HUES48 (cell line): Measurements from ENCODE around the gene CD2.

Experiments
- H3K27ac ChIP-seq: one replicate; pipeline ENCODE4 v1.7.0; 2013; ENCODE audit warnings: low read depth, low read length, inconsistent platforms
- H3K27me3 ChIP-seq: 2 replicates; pipeline ENCODE4 v1.6.1; 2013; ENCODE audit warnings: mild to moderate bottlenecking, low read length; ENCODE audit not compliant: control insufficient read depth, insufficient read depth
- H3K36me3 ChIP-seq: 2 replicates; pipeline ENCODE4 v1.6.1; 2013; ENCODE audit warnings: low read length; ENCODE audit not compliant: control insufficient read depth, insufficient read depth
- H3K4me1 ChIP-seq: 2 replicates; pipeline ENCODE4 v1.6.1; 2013; ENCODE audit warnings: mild to moderate bottlenecking, low read length; ENCODE audit not compliant: control insufficient read depth, insufficient read depth
- H3K4me3 ChIP-seq: 2 replicates; pipeline ENCODE4 v1.5.1; 2013; ENCODE audit warnings: mild to moderate bottlenecking, low read depth, low read length
- H3K9ac ChIP-seq: 2 replicates; pipeline ENCODE4 v1.6.1; 2013; ENCODE audit warnings: mild to moderate bottlenecking, low read depth, low read length, moderate library complexity
- H3K9me3 ChIP-seq: 2 replicates; pipeline ENCODE4 v1.6.1; 2013; ENCODE audit warnings: low read length; ENCODE audit not compliant: control insufficient read depth, insufficient read depth

CD2 gene

GRCh38 chr1:116769561-116769977 is 15.3 kb downstream of the CD2 start:
- H3K4me1 ChIP-seq = no peaks in the 10 kb centered on the region
- H3K36me3 ChIP-seq = no peaks in the 10 kb centered on the region
- no peak overlapping the region for H3K4me3 ChIP-seq
- no peak overlapping the region for H3K27ac ChIP-seq
- H3K9me3 ChIP-seq = no peaks in the 10 kb centered on the region
- H3K9ac ChIP-seq = no peak overlapping the region
- no peaks in the 10 kb centered on the region for H3K27me3 ChIP-seq

- H3K9me3 ChIP-seq = no peaks in the 10 kb centered on the region
- H3K27me3 ChIP-seq = no peaks in the 10 kb centered on the region
- no peak overlapping the region for H3K9ac ChIP-seq
- no peaks in the 10 kb centered on the region for H3K36me3 ChIP-seq
- H3K4me3 ChIP-seq = no peak overlapping the region
- no peak overlapping the region for H3K27ac ChIP-seq
- H3K4me1 ChIP-seq = no peaks in the 10 kb centered on the region
These were observed 15.8 kb downstream of the CD2 start for GRCh38 chr1:116769994-116770393.

GRCh38 chr1:116770625-116771024 is 16.4 kb downstream of the CD2 start:
- H3K9ac ChIP-seq = no peak overlapping the region
- no peaks in the 10 kb centered on the region for H3K4me1 ChIP-seq
- no peaks in the 10 kb centered on the region for H3K27me3 ChIP-seq
- no peaks in the 10 kb centered on the region for H3K36me3 ChIP-seq
- H3K9me3 ChIP-seq = no peaks in the 10 kb centered on the region
- no peak overlapping the region for H3K27ac ChIP-seq
- no peak overlapping the region for H3K4me3 ChIP-seq

GRCh38 chr1:116771997-116772647 is 17.9 kb downstream of the CD2 start:
- Histone ChIP-seq H3K4me3 (no peak overlapping the region), H3K9me3 (no peaks in the 10 kb centered on the region), H3K9ac (no peak overlapping the region), H3K4me1 (no peaks in the 10 kb centered on the region), H3K36me3 (no peaks in the 10 kb centered on the region), H3K27me3 (no peaks in the 10 kb centered on the region), H3K27ac (no peak overlapping the region)

GRCh38 chr1:116772648-116773045 is 18.4 kb downstream of the CD2 start:
- no peaks in the 10 kb centered on the region for H3K4me1 ChIP-seq
- H3K4me3 ChIP-seq = no peak overlapping the region
- no peak overlapping the region for H3K9ac ChIP-seq
- no peaks in the 10 kb centered on the region for H3K36me3 ChIP-seq
- no peaks in the 10 kb centered on the region for H3K9me3 ChIP-seq
- H3K27ac ChIP-seq = no peak overlapping the region
- H3K27me3 ChIP-seq = no peaks in the 10 kb centered on the region

GRCh38 chr1:116775116-116775752 is 21.0 kb downstream of the CD2 start:
- Histone ChIP-seq H3K4me1 (peaks cover 9% of the 10 kb centered on the region), H3K9ac (no peak overlapping the region), H3K27ac (no peak overlapping the region), H3K36me3 (no peaks in the 10 kb centered on the region), H3K4me3 (no peak overlapping the region), H3K9me3 (no peaks in the 10 kb centered on the region), H3K27me3 (no peaks in the 10 kb centered on the region)

GRCh38 chr1:116777831-116778830 is 23.9 kb downstream of the CD2 start:
- H3K4me3 ChIP-seq = no peak overlapping the region
- no peak overlapping the region for H3K9ac ChIP-seq

GRCh38 chr1:116781034-116781433 is 26.8 kb downstream of the CD2 start:
- no peak overlapping the region for H3K4me3 ChIP-seq
- H3K27me3 ChIP-seq = no peaks in the 10 kb centered on the region
- H3K27ac ChIP-seq = no peak overlapping the region
- H3K36me3 ChIP-seq = no peaks in the 10 kb centered on the region
- H3K9ac ChIP-seq = no peak overlapping the region
- peaks cover 9% of the 10 kb centered on the region for H3K4me1 ChIP-seq
- H3K9me3 ChIP-seq = no peaks in the 10 kb centered on the region

More at GRCh38 chr1:116777831-116778830, 23.9 kb downstream of the CD2 start:
- no peaks in the 10 kb centered on the region for H3K36me3 ChIP-seq
- no peaks in the 10 kb centered on the region for H3K9me3 ChIP-seq
- H3K27ac ChIP-seq = peak overlapping the region; percentile 12
- peaks cover 9% of the 10 kb centered on the region for H3K4me1 ChIP-seq
- no peaks in the 10 kb centered on the region for H3K27me3 ChIP-seq

GRCh38 chr1:116785006-116785405 is 30.8 kb downstream of the CD2 start:
- Histone ChIP-seq H3K4me1 (no peaks in the 10 kb centered on the region), H3K36me3 (no peaks in the 10 kb centered on the region), H3K4me3 (no peak overlapping the region), H3K27ac (no peak overlapping the region), H3K27me3 (no peaks in the 10 kb centered on the region), H3K9ac (no peak overlapping the region), H3K9me3 (no peaks in the 10 kb centered on the region)

- Histone ChIP-seq H3K27me3 (no peaks in the 10 kb centered on the region), H3K27ac (no peak overlapping the region), H3K36me3 (no peaks in the 10 kb centered on the region), H3K9me3 (no peaks in the 10 kb centered on the region), H3K4me1 (no peaks in the 10 kb centered on the region), H3K4me3 (no peak overlapping the region), H3K9ac (no peak overlapping the region)
These were observed 31.8 kb downstream of the CD2 start for GRCh38 chr1:116786049-116786448.

GRCh38 chr1:116791727-116792126 is 37.5 kb downstream of the CD2 start:
- Histone ChIP-seq H3K4me1 (peaks cover 13% of the 10 kb centered on the region; the same call in 1 of the 2 replicates), H3K27me3 (no peaks in the 10 kb centered on the region), H3K4me3 (no peak overlapping the region), H3K27ac (no peak overlapping the region), H3K36me3 (no peaks in the 10 kb centered on the region), H3K9ac (no peak overlapping the region), H3K9me3 (no peaks in the 10 kb centered on the region)
